Thoracic aorta (tissue), 2 donors: ENCODE data around the gene MS4A4A. TPM values are rescaled to one million over a fixed set of nuclear protein-coding genes. Genes with fewer than 3 reads are reported as not detected.
A peak's percentile ranks its signal among the peaks of the same experiment; 100 is the strongest.

Source experiments
- ATAC-seq: fragments of 150-250 bp; one replicate; pipeline ENCODE4 v1.8.0; 2017; ENCODE audit warnings: low read depth; ENCODE audit not compliant: insufficient number of reproducible peaks, low FRiP score
- DNase-seq: peaks from one replicate; pipeline ENCODE4 v3.0.0-alpha.2; 2020; ENCODE audit warnings: low spot score
- H3K27ac ChIP-seq, 2 donors: fragments of 200-600 bp; sonication (generic); 1 replicate in 1 of 2; 2 replicates in 1 of 2; pipeline ENCODE4 v1.5.1; 2016; ENCODE audit warnings: mild to moderate bottlenecking in 2 of 2, moderate library complexity in 2 of 2
- H3K27me3 ChIP-seq: fragments of 200-600 bp; sonication (generic); replicated peaks from 2 replicates; pipeline ENCODE4 v1.6.0; 2016; ENCODE audit warnings: mild to moderate bottlenecking; ENCODE audit not compliant: insufficient read depth
- H3K36me3 ChIP-seq: fragments of 200-600 bp; sonication (generic); one replicate; pipeline ENCODE4 v1.5.1; 2016
- H3K4me1 ChIP-seq, 2 donors: fragments of 200-600 bp; sonication (generic); 1 replicate in 1 of 2; 2 replicates in 1 of 2; pipeline versions ENCODE4 v1.5.1 to v1.6.0; 2016; ENCODE audit warnings: low read depth in 2 of 2, mild to moderate bottlenecking in 1 of 2; ENCODE audit not compliant: control insufficient read depth in 1 of 2
- H3K4me3 ChIP-seq: fragments of 200-600 bp; sonication (generic); 2 replicates; pipeline ENCODE4 v1.5.1; 2016; ENCODE audit warnings: mild to moderate bottlenecking
- H3K9me3 ChIP-seq: fragments of 200-600 bp; sonication (generic); 2 replicates; pipeline ENCODE4 v1.5.1; 2016
- CTCF ChIP-seq: fragments of 200-600 bp; sonication (generic); IDR thresholded peaks from one replicate; pipeline ENCODE4 v1.5.1; 2019; ENCODE audit warnings: antibody characterized with exemption
- total RNA-seq, 2 donors: library from RNA; depleted of rRNA; stranded (reverse); fragments of >200 nt; gene quantifications; one replicate each; pipeline versions ENCODE4 v1.1.0 to v1.2.3, GENCODE V29; 2016

The MS4A4A gene
- total RNA-seq, 2 donors from 2014 or later = 44.9 to 63.7 TPM

DNA sequence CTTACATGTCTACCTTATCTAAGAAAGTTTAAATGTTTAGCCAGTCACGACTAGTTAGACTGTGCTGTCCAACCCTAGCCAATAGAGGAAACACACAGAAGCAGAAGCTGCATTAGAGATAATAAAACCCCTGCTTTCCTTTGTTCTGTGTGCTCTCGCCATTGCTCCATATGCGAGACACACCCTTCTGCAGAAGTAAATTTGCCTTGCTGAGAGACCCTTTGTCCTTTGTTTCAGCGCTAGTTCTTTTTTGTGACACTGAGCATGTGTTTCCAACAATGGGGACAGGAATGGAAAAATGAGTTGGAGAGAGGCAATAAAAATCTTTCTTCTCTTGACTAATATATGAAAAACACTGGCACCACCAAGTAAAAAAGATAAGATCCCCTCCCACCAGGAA, 19.5 kb upstream of the MS4A4A start:
- Histone ChIP-seq H3K36me3 (no peaks in the 10 kb centered on the region), H3K4me1 (no peaks in the 10 kb centered on the region), H3K27ac (no peak overlapping the region), H3K27me3 (no peaks in the 10 kb centered on the region), H3K4me3 (no peak overlapping the region), H3K9me3 (no peaks in the 10 kb centered on the region)
- no peak for ATAC-seq
- no peak for TF ChIP-seq CTCF
- DNase-seq = no peak

DNA sequence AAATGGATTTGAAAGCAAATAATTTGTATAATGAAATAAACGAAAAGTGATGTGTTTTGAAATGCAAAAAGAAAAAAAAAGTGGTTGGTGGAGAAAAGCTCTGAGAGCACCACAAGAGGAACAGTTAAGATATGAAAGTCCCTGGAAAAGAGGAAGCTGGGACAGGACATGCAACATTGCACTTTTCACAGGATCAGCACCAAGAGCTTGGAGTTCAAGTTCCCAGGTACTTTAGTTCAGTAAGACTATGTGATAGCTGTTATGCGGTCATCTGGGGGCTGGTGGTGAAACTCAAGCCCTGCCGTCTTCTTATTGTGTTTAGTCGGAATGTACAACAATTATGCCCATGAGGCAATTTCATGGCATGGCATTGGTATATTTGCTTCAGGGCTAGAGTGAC, 17.1 kb upstream of the MS4A4A start:
- Histone ChIP-seq H3K27me3 (no peaks in the 10 kb centered on the region), H3K36me3 (no peaks in the 10 kb centered on the region), H3K4me3 (no peak overlapping the region), H3K27ac (no peak overlapping the region), H3K4me1 (no peaks in the 10 kb centered on the region), H3K9me3 (no peaks in the 10 kb centered on the region)
- no peak for ATAC-seq
- no peak for TF ChIP-seq CTCF
- DNase-seq = no peak

GRCh38 chr11:60264644-60265043, 15.8 kb upstream of the MS4A4A start:
- no peaks in the 10 kb centered on the region for H3K4me1 ChIP-seq
- ATAC-seq = no peak
- H3K4me3 ChIP-seq = no peak overlapping the region
- no peak overlapping the region for H3K27ac ChIP-seq
- no peak for TF ChIP-seq CTCF
- no peaks in the 10 kb centered on the region for H3K9me3 ChIP-seq
- no peaks in the 10 kb centered on the region for H3K27me3 ChIP-seq
- DNase-seq = no peak
- H3K36me3 ChIP-seq = no peaks in the 10 kb centered on the region

DNA sequence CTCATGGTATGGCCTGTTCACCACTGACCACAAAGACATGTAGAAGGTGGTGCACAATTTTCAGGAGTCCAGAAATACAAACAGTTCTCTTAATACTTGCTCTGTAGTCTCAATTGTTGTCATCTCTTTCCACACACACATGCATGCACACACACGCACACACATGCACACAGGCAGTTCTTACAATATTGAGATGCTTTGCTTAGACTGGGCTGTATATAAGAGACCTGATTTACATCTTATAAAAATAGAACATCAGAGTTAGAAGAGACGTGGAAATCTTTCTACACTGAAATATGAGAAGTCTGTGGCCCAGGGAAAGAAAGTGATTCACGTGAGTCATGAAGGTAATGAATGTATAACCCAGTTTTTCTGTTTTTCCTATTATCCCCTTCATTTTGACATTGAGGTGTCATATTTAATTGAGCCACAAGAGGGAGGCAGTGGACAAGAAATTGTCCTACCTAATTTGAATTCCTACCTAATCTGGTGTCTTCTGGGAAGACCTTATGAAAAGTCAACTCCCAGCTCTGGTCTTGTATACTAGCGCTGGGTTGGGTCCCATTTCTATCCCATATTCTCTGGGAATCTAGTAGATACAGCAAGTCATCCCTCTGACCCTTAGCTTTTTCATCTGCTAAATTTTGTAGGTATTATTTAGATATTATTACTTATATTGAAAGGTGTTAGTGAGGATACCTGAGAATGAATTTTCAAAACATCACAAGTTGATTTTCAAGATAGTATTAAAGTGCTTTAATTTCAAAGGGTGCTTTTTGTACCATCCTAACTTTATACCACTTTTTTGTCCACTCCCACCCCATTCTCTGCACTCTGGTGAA, 14.9 kb upstream of the MS4A4A start:
- peaks cover 6% of the 10 kb centered on the region for H3K9me3 ChIP-seq
- ATAC-seq (no peak), DNase-seq (no peak)
- H3K36me3 ChIP-seq = no peaks in the 10 kb centered on the region
- no peak overlapping the region for H3K4me3 ChIP-seq
- no peaks in the 10 kb centered on the region for H3K4me1 ChIP-seq
- no peaks in the 10 kb centered on the region for H3K27me3 ChIP-seq
- H3K27ac ChIP-seq = no peak overlapping the region
- peak; percentile 51 for TF ChIP-seq CTCF

- TF ChIP-seq CTCF = no peak
- no peak overlapping the region for H3K4me3 ChIP-seq
- peaks cover 6% of the 10 kb centered on the region for H3K9me3 ChIP-seq
- no peak overlapping the region for H3K27ac ChIP-seq
- ATAC-seq (no peak), DNase-seq (no peak)
- H3K36me3 ChIP-seq = no peaks in the 10 kb centered on the region
- H3K4me1 ChIP-seq = no peaks in the 10 kb centered on the region
- H3K27me3 ChIP-seq = no peaks in the 10 kb centered on the region
These were observed 6.0 kb upstream of the MS4A4A start for GRCh38 chr11:60274416-60274815.
